ENCODE measurements around the gene PMPCA. TPM values are rescaled to one million over a fixed set of nuclear protein-coding genes. Genes with fewer than 3 reads are reported as not detected.

The PMPCA gene
- total and polyA plus RNA-seq, 2 of the 8 experiments (the other 6 are each of a cell fraction or from before 2014, with no cell fraction given) = 60.0 to 88.2 TPM

GRCh38 chr9:136362450-136362784, 48.0 kb upstream of the PMPCA start:
- peaks cover 0 to 2% (median 0%) of the 10 kb centered on the region in 4 experiments; a peak in 2 of 7 replicates for H3K27me3 ChIP-seq (replicated peaks in 1 of 4; ENCODE audit: control insufficient read depth in 3 of 4, extremely low read depth in 1 of 4, insufficient read depth in 3 of 4, low read length in 3 of 4)
- no peak overlapping the region for H2BK20ac ChIP-seq (ENCODE audit: low read length)
- peak overlapping the region in 1 of 4 experiments; percentile 5; a peak in 1 of 8 replicates for H3K4me3 ChIP-seq (ENCODE audit: extremely low read depth in 1 of 4, insufficient read depth in 2 of 4, low read depth in 3 of 4, low read length in 4 of 4)
- no peak overlapping the region for H3K56ac ChIP-seq (replicated peaks; ENCODE audit: insufficient read length, low read depth, low read length)
- no peak overlapping the region for H2AFZ ChIP-seq (ENCODE audit: low read length)
- FAIRE-seq (no peak), DNase-seq (ENCODE audit: low read depth in 1 of 2, low spot score in 2 of 2) (no peak)
- H3K14ac ChIP-seq (ENCODE audit: insufficient read length) = no peak overlapping the region
- CTCF ChIA-PET (ENCODE audit: partially characterized antibody) = interaction anchor here (0.7 to 7.1 kb wide), 17 partner anchors 8 to 303 kb away, joined by 3 to 80 read pairs (median 6); partner anchors contain the start of genes CARD9 and GPSM1
- H4K5ac ChIP-seq (ENCODE audit: insufficient read length, low read depth, low read length) = no peak overlapping the region
- H3K36me3 ChIP-seq (ENCODE audit: control insufficient read depth in 2 of 4, insufficient read depth in 4 of 4, low read length in 3 of 4) = peaks cover 0 to 2% (median 0%) of the 10 kb centered on the region in 4 experiments; a peak in 1 of 8 replicates
- H3K23me2 ChIP-seq (ENCODE audit: low read depth, low read length) = no peaks in the 10 kb centered on the region; the same call in 1 of the 2 replicates
- H3K23ac ChIP-seq (ENCODE audit: insufficient read length) = no peak overlapping the region
- POLR2A ChIA-PET (ENCODE audit: partially characterized antibody) = interaction anchor here (1.1 to 15.8 kb wide), 9 partner anchors 9 to 64 kb away, joined by 3 to 137 read pairs (median 5); partner anchors contain the start of genes CARD9 and SNAPC4
- peaks cover 3% of the 10 kb centered on the region for H3K79me1 ChIP-seq (ENCODE audit: low read depth, low read length)
- H3K79me2 ChIP-seq (ENCODE audit: control insufficient read depth in 1 of 2, insufficient read depth in 2 of 2, low read length in 2 of 2) = no peaks in the 10 kb centered on the region
- H3K9ac ChIP-seq (replicated peaks in 1 of 4; ENCODE audit: extremely low read depth in 1 of 4, low read depth in 3 of 4, low read length in 3 of 4) = no peak overlapping the region
- no peak overlapping the region for H2AK5ac ChIP-seq (ENCODE audit: low read depth, low read length)
- H4K8ac ChIP-seq (ENCODE audit: extremely low read depth, insufficient read depth, low read length) = peak overlapping the region; percentile 77; the same call in 1 of the 2 replicates
- no peak overlapping the region for H3K18ac ChIP-seq (ENCODE audit: extremely low read depth, low read length)
- 85% methylated on average over 6 of the region's 6 CpGs; no CpG with 5 or more reads in 1 of the 2 experiments for WGBS, 2 experiments (ENCODE audit: extremely low coverage in 1 of 2, insufficient coverage in 1 of 2, insufficient read length in 1 of 2, insufficient replicate concordance in 2 of 2, low coverage in 1 of 2, low lambda C conversion rate in 2 of 2, missing lambda C conversion rate in 1 of 2)
- peaks cover 0 to 3% of the 10 kb centered on the region in 2 experiments; a peak in 1 of 4 replicates for H3K9me3 ChIP-seq (ENCODE audit: insufficient read depth in 2 of 2, low read depth in 1 of 2, low read length in 1 of 2)
- H2BK15ac ChIP-seq (ENCODE audit: low read length) = 0 out of 2 replicates have a peak overlapping the region, but pooled peaks have one; percentile 16
- H4K20me1 ChIP-seq (replicated peaks in 1 of 2; ENCODE audit: control insufficient read depth in 1 of 2, insufficient read depth in 2 of 2, low read length in 2 of 2) = peaks cover 3 to 7% of the 10 kb centered on the region in 2 experiments
- H2BK12ac ChIP-seq (ENCODE audit: low read depth, low read length) = no peak overlapping the region
- peak overlapping the region in 1 of 2 experiments; percentile 45; a peak in 1 of 4 replicates for H3K4me2 ChIP-seq (ENCODE audit: insufficient read depth in 1 of 2, low read depth in 2 of 2, low read length in 2 of 2)
- peaks cover 0 to 8% (median under 1%) of the 10 kb centered on the region in 4 experiments; a peak in 3 of 7 replicates for H3K4me1 ChIP-seq (replicated peaks in 1 of 4; ENCODE audit: control insufficient read depth in 3 of 4, insufficient read depth in 4 of 4, low read length in 3 of 4)
- H2BK120ac ChIP-seq (replicated peaks; ENCODE audit: low read depth, low read length) = no peak overlapping the region
- H3K27ac ChIP-seq (ENCODE audit: low read depth, low read length) = no peak overlapping the region
- H2BK5ac ChIP-seq (ENCODE audit: low read depth, low read length) = no peak overlapping the region
- TF ChIP-seq MAFK (IDR thresholded peaks at IDR 0.05; ENCODE audit: low read depth, low read length) = no peak
- TF ChIP-seq EZH2 (IDR thresholded peaks at IDR 0.05; ENCODE audit: low read depth, low read length, severe bottlenecking) = no peak
- no peak for TF ChIP-seq TEAD4 (IDR thresholded peaks at IDR 0.05; ENCODE audit: low read depth, low read length)
- no peak for TF ChIP-seq RBBP5 (IDR thresholded peaks at IDR 0.05; ENCODE audit: borderline replicate concordance, low read depth, low read length)
- no peak for TF ChIP-seq EGR1 (IDR thresholded peaks at IDR 0.05; ENCODE audit: borderline replicate concordance, low read depth, low read length)
- no peak for TF ChIP-seq TAF1 (IDR thresholded peaks at IDR 0.05; ENCODE audit: low read depth, low read length)
- no peak for TF ChIP-seq ZNF274 (IDR thresholded peaks at IDR 0.05; ENCODE audit: borderline replicate concordance, extremely low read depth, low read length)
- no peak for TF ChIP-seq SRF (IDR thresholded peaks at IDR 0.05; ENCODE audit: low read depth, low read length)
- no peak for TF ChIP-seq KDM5A (IDR thresholded peaks at IDR 0.05; ENCODE audit: low read length)
- no peak for TF ChIP-seq CHD1 (IDR thresholded peaks at IDR 0.05; ENCODE audit: low read depth, low read length)
- no peak for TF ChIP-seq RXRA (IDR thresholded peaks at IDR 0.05; ENCODE audit: insufficient read depth, low read depth, low read length)
- TF ChIP-seq SIRT6 (IDR thresholded peaks at IDR 0.05; ENCODE audit: low read length) = no peak
- TF ChIP-seq KDM1A (IDR thresholded peaks at IDR 0.05; ENCODE audit: borderline replicate concordance, low read length) = no peak
- no peak overlapping the region for H3K4ac ChIP-seq (replicated peaks; ENCODE audit: insufficient read length, low read depth, low read length)
- H4K91ac ChIP-seq (replicated peaks; ENCODE audit: insufficient read length, low read length) = no peak overlapping the region

All from H1 (cell line).